A549 (cell line): ENCODE data around the gene SMARCAL1. TPM values are rescaled to one million over a fixed set of nuclear protein-coding genes. Genes with fewer than 3 reads are reported as not detected.

Experiments
- ATAC-seq, 2 experiments: fragments of 200-7000 bp in 1 of 2; fragments of >200 bp in 1 of 2; cut with Nextera tagmentation in 1 of 2; cut with Tn5 transposase in 1 of 2; 3 replicates each; pipeline versions ENCODE4 v1.8.0 to v1.9.1; 2018 to 2020; ENCODE audit warnings: mild to moderate bottlenecking in 1 of 2, moderate library complexity in 1 of 2
- CTCF ChIA-PET: fragments of 300-600 bp; sonication (Branson Sonifier 250); formaldehyde crosslinking; extraction: SDS; loops from one replicate; lab custom pipeline; 2021; ENCODE audit warnings: antibody characterized with exemption, inconsistent platforms; lab: Yijun Ruan, JAX
- POLR2A ChIA-PET: fragments of 350-600 bp; formaldehyde crosslinking; extraction: SDS; loops from one replicate; lab custom pipeline; 2021; ENCODE audit warnings: antibody characterized with exemption, inconsistent platforms; lab: Yijun Ruan, JAX
- DNase-seq, 2 experiments: peaks; one replicate each; pipeline versions ENCODE4 v3.0.0 to v3.0.0-alpha.2; 2011 to 2016; ENCODE audit warnings: low read depth in 1 of 2, low spot score in 1 of 2
- FAIRE-seq: peaks from 2 replicates; lab custom pipeline; 2011; peaks lifted over from hg19 to GRCh38; lab: Jason Lieb, UNC
- H3K27ac ChIP-seq, 2 experiments: fragments of >200 bp; sonication (Bioruptor Twin); formaldehyde crosslinking; 3 replicates each; pipeline ENCODE4 v1.5.1; 2016 to 2017
- H3K4me1 ChIP-seq: fragments of >200 bp; sonication (Bioruptor Twin); formaldehyde crosslinking; 3 replicates; pipeline ENCODE4 v1.6.1; 2016
- H3K4me2 ChIP-seq: fragments of >200 bp; sonication (Bioruptor Twin); formaldehyde crosslinking; 3 replicates; pipeline ENCODE4 v1.6.1; 2016
- H3K4me3 ChIP-seq: fragments of >200 bp; sonication (Bioruptor Twin); formaldehyde crosslinking; 3 replicates; pipeline ENCODE4 v1.5.1; 2016
- H3K9me3 ChIP-seq: fragments of >200 bp; sonication (Bioruptor Twin); formaldehyde crosslinking; 3 replicates; pipeline ENCODE4 v1.6.1; 2016
- CBX2 ChIP-seq: fragments of 200-600 bp; sonication (generic); IDR thresholded peaks from 2 replicates; pipeline ENCODE4 v1.6.1; 2016; ENCODE audit warnings: low read depth, mild to moderate bottlenecking, borderline replicate concordance
- ELK1 ChIP-seq: fragments of 150-350 bp; IDR thresholded peaks from 2 replicates; pipeline ENCODE4 v1.6.1; 2014; ENCODE audit warnings: low read depth, mild to moderate bottlenecking, low read length
- EP300 ChIP-seq, 2 experiments: fragments of >200 bp; sonication (Bioruptor Twin); formaldehyde crosslinking; IDR thresholded peaks; 2 replicates in 1 of 2; 3 replicates in 1 of 2; pipeline ENCODE4 v1.6.1; 2016 to 2017
- ESRRA ChIP-seq: fragments of 150-350 bp; IDR thresholded peaks from 2 replicates; pipeline ENCODE4 v1.6.1; 2014; ENCODE audit warnings: mild to moderate bottlenecking, low read length, borderline replicate concordance
- FOSL2 ChIP-seq, 2 experiments: fragments of 450-650 bp in 1 of 2; fragments of >200 bp in 1 of 2; sonication (Bioruptor Twin) in 1 of 2; formaldehyde crosslinking; IDR thresholded peaks; 2 replicates each; pipeline versions ENCODE4 v1.5.0 to v1.6.1; 2016 to 2020; ENCODE audit warnings: mild to moderate bottlenecking in 1 of 2, moderate library complexity in 1 of 2
- FOXS1 ChIP-seq: fragments of 250-450 bp; sonication (Bioruptor Pico); IDR thresholded peaks from 2 replicates; pipeline ENCODE4 v1.5.0; 2020; ENCODE audit warnings: mild to moderate bottlenecking, moderate library complexity
- GATA3 ChIP-seq: IDR thresholded peaks from 2 replicates; pipeline ENCODE4 v1.6.1; 2012; ENCODE audit warnings: borderline replicate concordance
- HMGXB4 ChIP-seq: fragments of 250-450 bp; sonication (Bioruptor Pico); IDR thresholded peaks from 2 replicates; pipeline ENCODE4 v1.5.0; 2021; ENCODE audit warnings: mild to moderate bottlenecking, moderate library complexity, borderline replicate concordance
- HOXA7 ChIP-seq: fragments of 250-450 bp; sonication (Bioruptor Pico); IDR thresholded peaks from 2 replicates; pipeline ENCODE4 v1.5.0; 2020; ENCODE audit warnings: mild to moderate bottlenecking, moderate library complexity
- HOXB13 ChIP-seq: fragments of 250-450 bp; sonication (Bioruptor Pico); IDR thresholded peaks from 2 replicates; pipeline ENCODE4 v1.5.0; 2020; ENCODE audit warnings: low read depth, mild to moderate bottlenecking, moderate library complexity
- HOXB5 ChIP-seq: fragments of 250-450 bp; sonication (Bioruptor Pico); IDR thresholded peaks from 2 replicates; pipeline ENCODE4 v1.5.0; 2020; ENCODE audit warnings: mild to moderate bottlenecking, moderate library complexity
- MAFK ChIP-seq: fragments of 450-650 bp; IDR thresholded peaks from 2 replicates; pipeline ENCODE4 v1.6.1; 2014; ENCODE audit not compliant: partially characterized antibody
- MAX ChIP-seq: IDR thresholded peaks from 2 replicates; pipeline ENCODE4 v1.6.1; 2012
- NPAS2 ChIP-seq: fragments of 250-450 bp; sonication (Bioruptor Pico); IDR thresholded peaks from 2 replicates; pipeline ENCODE4 v1.8.0; 2022; ENCODE audit warnings: mild to moderate bottlenecking, moderate library complexity, borderline replicate concordance
- RCOR1 ChIP-seq: fragments of 150-350 bp; IDR thresholded peaks from 2 replicates; pipeline ENCODE4 v1.6.1; 2014; ENCODE audit warnings: antibody characterized with exemption, low read length, low read depth
- TFCP2L1 ChIP-seq: fragments of 250-450 bp; sonication (Bioruptor Pico); IDR thresholded peaks from 2 replicates; pipeline ENCODE4 v1.5.0; 2021; ENCODE audit warnings: mild to moderate bottlenecking
- ZSCAN20 ChIP-seq: fragments of 250-450 bp; sonication (Bioruptor Pico); IDR thresholded peaks from 2 replicates; pipeline ENCODE4 v1.8.0; 2022; ENCODE audit warnings: mild to moderate bottlenecking, moderate library complexity
- WGBS: methylation state at CpG from one replicate; pipeline ENCODE4 v1.1.6; 2017; ENCODE audit errors: missing lambda C conversion rate; 5-methylcytosine and 5-hydroxymethylcytosine counted together
- polyA plus RNA-seq, 4 experiments: library from polyadenylated mRNA; depleted of rRNA in 3 of 4; stranded (reverse); fragments of >200 nt; fragmentation: RNase III in 1 of 4; extraction: RNeasy Plus Mini Kit Qiagen cat#74134 plus additional on column Dnase treatment in 1 of 4; gene quantifications; 2 replicates in 3 of 4; 3 replicates in 1 of 4; pipeline ENCODE4 v1.2.3, GENCODE V29; 2011 to 2017
- TF ChIP-seq, protein P1 (sequence below): IDR thresholded peaks from 2 replicates; pipeline ENCODE4 v1.6.1; 2012
- TF ChIP-seq, protein P2 (sequence below): fragments of >200 bp; sonication (Bioruptor Twin); formaldehyde crosslinking; IDR thresholded peaks from 3 replicates; pipeline ENCODE4 v1.5.1; 2016

SMARCAL1 gene
- polyA plus RNA-seq, 2 of the 4 experiments (the other 2 are of a cell fraction) = 18.4 to 28.7 TPM

DNA sequence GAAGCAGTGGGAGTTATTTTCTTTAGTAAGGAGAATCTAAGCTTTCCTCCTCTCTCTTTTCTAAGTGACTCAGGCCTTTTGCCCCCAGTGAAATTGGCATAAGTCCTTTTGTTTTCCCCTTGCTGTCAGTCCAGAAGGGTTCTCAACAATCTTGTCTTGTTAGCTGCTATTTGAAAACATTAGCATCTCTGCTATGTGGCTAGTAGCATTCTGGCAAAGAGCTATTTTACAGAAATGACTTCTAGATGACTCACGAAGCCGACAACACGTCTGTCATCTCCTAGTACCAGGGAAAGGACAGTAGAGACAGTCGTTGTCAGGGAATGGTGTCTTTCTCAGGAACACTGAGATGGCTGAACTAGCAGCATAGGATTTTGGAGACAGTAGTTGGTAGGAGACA is 14.7 kb downstream of the SMARCAL1 start:
- DNase-seq = no peak
- 14% methylated on average over 4 of the region's 4 CpGs for WGBS
- no peaks in the 10 kb centered on the region for H3K9me3 ChIP-seq
- POLR2A ChIA-PET = no interaction called here
- H3K4me2 ChIP-seq = no peak overlapping the region
- CTCF ChIA-PET = interaction anchor here (1.1 to 2.6 kb wide), 2 partner anchors 10 to 22 kb away, joined by 3 to 11 read pairs; no protein-coding TSS in a partner anchor
- H3K4me1 ChIP-seq = no peaks in the 10 kb centered on the region
- no peak; a peak in 1 of 6 replicates for ATAC-seq
- TF ChIP-seq, protein P1, sequence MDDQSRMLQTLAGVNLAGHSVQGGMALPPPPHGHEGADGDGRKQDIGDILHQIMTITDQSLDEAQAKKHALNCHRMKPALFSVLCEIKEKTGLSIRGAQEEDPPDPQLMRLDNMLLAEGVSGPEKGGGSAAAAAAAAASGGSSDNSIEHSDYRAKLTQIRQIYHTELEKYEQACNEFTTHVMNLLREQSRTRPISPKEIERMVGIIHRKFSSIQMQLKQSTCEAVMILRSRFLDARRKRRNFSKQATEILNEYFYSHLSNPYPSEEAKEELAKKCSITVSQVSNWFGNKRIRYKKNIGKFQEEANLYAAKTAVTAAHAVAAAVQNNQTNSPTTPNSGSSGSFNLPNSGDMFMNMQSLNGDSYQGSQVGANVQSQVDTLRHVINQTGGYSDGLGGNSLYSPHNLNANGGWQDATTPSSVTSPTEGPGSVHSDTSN = no peak
- TF ChIP-seq MAX (no peak), EP300 (IDR thresholded peaks at IDR 0.05) (no peak), ELK1 (no peak), HOXB5 (CRISPR knock-in tag) (no peak), HOXB13 (no peak), FOSL2 (IDR thresholded peaks at IDR 0.05) (no peak), FOSL2 (CRISPR knock-in tag; IDR thresholded peaks at IDR 0.05) (no peak), HOXA7 (CRISPR knock-in tag) (no peak), NPAS2 (CRISPR knock-in tag) (no peak)
- TF ChIP-seq, protein P2, sequence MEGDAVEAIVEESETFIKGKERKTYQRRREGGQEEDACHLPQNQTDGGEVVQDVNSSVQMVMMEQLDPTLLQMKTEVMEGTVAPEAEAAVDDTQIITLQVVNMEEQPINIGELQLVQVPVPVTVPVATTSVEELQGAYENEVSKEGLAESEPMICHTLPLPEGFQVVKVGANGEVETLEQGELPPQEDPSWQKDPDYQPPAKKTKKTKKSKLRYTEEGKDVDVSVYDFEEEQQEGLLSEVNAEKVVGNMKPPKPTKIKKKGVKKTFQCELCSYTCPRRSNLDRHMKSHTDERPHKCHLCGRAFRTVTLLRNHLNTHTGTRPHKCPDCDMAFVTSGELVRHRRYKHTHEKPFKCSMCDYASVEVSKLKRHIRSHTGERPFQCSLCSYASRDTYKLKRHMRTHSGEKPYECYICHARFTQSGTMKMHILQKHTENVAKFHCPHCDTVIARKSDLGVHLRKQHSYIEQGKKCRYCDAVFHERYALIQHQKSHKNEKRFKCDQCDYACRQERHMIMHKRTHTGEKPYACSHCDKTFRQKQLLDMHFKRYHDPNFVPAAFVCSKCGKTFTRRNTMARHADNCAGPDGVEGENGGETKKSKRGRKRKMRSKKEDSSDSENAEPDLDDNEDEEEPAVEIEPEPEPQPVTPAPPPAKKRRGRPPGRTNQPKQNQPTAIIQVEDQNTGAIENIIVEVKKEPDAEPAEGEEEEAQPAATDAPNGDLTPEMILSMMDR = no peak
- no peak for FAIRE-seq
- no peak overlapping the region for H3K27ac ChIP-seq
- no peak overlapping the region for H3K4me3 ChIP-seq

GRCh38 chr2:216428618-216429350 is 16.5 kb downstream of the SMARCAL1 start:
- no peaks in the 10 kb centered on the region for H3K4me1 ChIP-seq
- ChIA-PET POLR2A (no interaction called here), CTCF (no interaction called here)
- FAIRE-seq (no peak), DNase-seq (no peak), ATAC-seq (no peak)
- no peak overlapping the region for H3K27ac ChIP-seq
- 88% methylated on average over 6 of the region's 6 CpGs for WGBS
- H3K9me3 ChIP-seq = no peaks in the 10 kb centered on the region
- TF ChIP-seq TFCP2L1 (CRISPR knock-in tag) (no peak), MAFK (no peak), GATA3 (no peak), ZSCAN20 (CRISPR knock-in tag) (no peak), RCOR1 (no peak), ESRRA (no peak), FOXS1 (CRISPR knock-in tag) (no peak), HMGXB4 (CRISPR knock-in tag) (no peak), CBX2 (no peak)
- H3K4me3 ChIP-seq = no peak overlapping the region
- no peak overlapping the region for H3K4me2 ChIP-seq
